PFSK-1 (cell line): Measurements from ENCODE around the gene XPO6.

Source experiments
- FOXP2 ChIP-seq: optimal IDR thresholded peaks from 2 replicates; pipeline ENCODE3; 2011; ENCODE audit warnings: borderline replicate concordance, control low read depth, inconsistent platforms; ENCODE audit not compliant: insufficient read depth; ENCODE audit errors: extremely low read length, extremely low read depth
- POLR2AphosphoS5 ChIP-seq: IDR thresholded peaks from 2 replicates; pipeline ENCODE4 v1.6.1; 2012; ENCODE audit warnings: low read depth, mild to moderate bottlenecking, control low read depth, low read length, moderate library complexity
- REST ChIP-seq, 2 experiments: IDR thresholded peaks; 2 replicates each; pipeline versions ENCODE4 v1.6.1 to v1.8.0; 2011 to 2012; ENCODE audit warnings: low read depth in 2 of 2, low read length in 2 of 2, control low read depth in 1 of 2, inconsistent platforms in 1 of 2, mild to moderate bottlenecking in 1 of 2, moderate library complexity in 1 of 2; ENCODE audit not compliant: insufficient read depth in 1 of 2
- SIN3A ChIP-seq: IDR thresholded peaks from 2 replicates; pipeline ENCODE4 v1.6.1; 2012; ENCODE audit warnings: mild to moderate bottlenecking, low read length, moderate library complexity, borderline replicate concordance; ENCODE audit not compliant: insufficient read depth
- TAF1 ChIP-seq: IDR thresholded peaks from 2 replicates; pipeline ENCODE4 v1.6.1; 2012; ENCODE audit warnings: low read length, control low read depth, borderline replicate concordance; ENCODE audit not compliant: insufficient read depth

The XPO6 gene

GRCh38 chr16:28120754-28121153, 91.0 kb downstream of the XPO6 start:
- TF ChIP-seq POLR2AphosphoS5 (no peak), TAF1 (no peak), REST (IDR thresholded peaks at IDR 0.05; ENCODE audit: insufficient read depth in 1 of 2, low read depth in 2 of 2, low read length in 2 of 2) (no peak), FOXP2 (no peak), SIN3A (no peak)

GRCh38 chr16:28118637-28119036, 93.1 kb downstream of the XPO6 start:
- no peak for TF ChIP-seq TAF1
- no peak for TF ChIP-seq POLR2AphosphoS5

GRCh38 chr16:28117168-28117565, 94.6 kb downstream of the XPO6 start:
- no peak for TF ChIP-seq REST (IDR thresholded peaks at IDR 0.05; ENCODE audit: insufficient read depth in 1 of 2, low read depth in 2 of 2, low read length in 2 of 2)
- no peak for TF ChIP-seq POLR2AphosphoS5

GRCh38 chr16:28112908-28113307, 98.9 kb downstream of the XPO6 start:
- TF ChIP-seq REST (IDR thresholded peaks at IDR 0.05; ENCODE audit: insufficient read depth in 1 of 2, low read depth in 2 of 2, low read length in 2 of 2) (no peak), POLR2AphosphoS5 (no peak), FOXP2 (no peak), SIN3A (no peak), TAF1 (no peak)

GRCh38 chr16:28110977-28111376, 100.8 kb downstream of the XPO6 start:
- TF ChIP-seq REST (IDR thresholded peaks at IDR 0.05; ENCODE audit: insufficient read depth in 1 of 2, low read depth in 2 of 2, low read length in 2 of 2), result no peak
- TF ChIP-seq POLR2AphosphoS5, result no peak
- TF ChIP-seq FOXP2, result no peak
- no peak for TF ChIP-seq TAF1
- no peak for TF ChIP-seq SIN3A
